Spleen (tissue), 7 donors: Measurements from ENCODE around the gene CHST1.

Source experiments
- CTCF ChIP-seq, 11 experiments: fragments of 200-600 bp in 7 of 11; fragments of 450-650 bp in 4 of 11; sonication (generic) in 4 of 11; IDR thresholded peaks in 8 of 11; conservative IDR thresholded peaks in 3 of 11; 1 replicate in 7 of 11; 2 replicates in 4 of 11; pipeline versions ENCODE4 v1.4.0 to v1.8.0; 2016 to 2021; ENCODE audit warnings: antibody characterized with exemption in 11 of 11, inconsistent platforms in 4 of 11, mild to moderate bottlenecking in 1 of 11
- POLR2A ChIP-seq, 3 donors: fragments of 450-650 bp; IDR thresholded peaks; one replicate each; pipeline ENCODE4 v1.5.1; 2017; ENCODE audit warnings: antibody characterized with exemption in 3 of 3, mild to moderate bottlenecking in 1 of 3
- POLR2AphosphoS5 ChIP-seq, 3 donors: sonication (generic); formaldehyde crosslinking; IDR thresholded peaks; one replicate each; pipeline ENCODE4 v1.5.1; 2017; ENCODE audit warnings: antibody characterized with exemption in 3 of 3
- donor health status: DM: no; HTN: no; CAD: no; lungs with moderate emphysema.
- donor health status: DM: no; HTN: no; CAD: no.
- donor health status: DM: no; HTN: no; CAD: no.

- TF ChIP-seq POLR2A (IDR thresholded peaks at IDR 0.05) (no peak), CTCF (IDR thresholded peaks at IDR 0.05 in 8 of 11, conservative IDR thresholded peaks at IDR 0.05 in 3 of 11) (no peak), POLR2AphosphoS5 (IDR thresholded peaks at IDR 0.05) (no peak)
Observed at GRCh38 chr11:45687836-45688235, 22.4 kb upstream of the CHST1 start.
